ENCODE measurements around the gene ZNF862. TPM values are rescaled to one million over a fixed set of nuclear protein-coding genes. Genes with fewer than 3 reads are reported as not detected.

Gene ZNF862
- total RNA-seq, 1 donor from 2014 or later, result 19.6 TPM

DNA sequence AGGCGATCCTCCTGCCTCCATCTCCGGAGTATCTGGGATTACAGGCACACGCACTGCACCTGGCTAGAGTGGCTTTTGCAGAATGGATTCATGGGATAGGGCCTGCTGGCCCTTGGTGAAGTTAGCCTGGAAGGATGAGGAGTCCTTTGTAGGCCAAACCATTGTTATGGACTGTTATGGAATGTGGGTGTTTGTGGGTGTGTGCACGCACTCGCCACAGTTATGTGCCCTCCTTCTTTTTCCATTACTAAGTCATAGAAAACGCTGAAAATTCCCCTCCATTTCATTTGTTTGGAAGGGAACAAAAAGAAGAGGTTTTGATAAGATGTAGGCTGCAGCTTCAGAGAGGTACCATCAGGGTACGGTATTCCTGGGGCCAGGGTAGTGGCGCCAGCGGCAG is 15.0 kb downstream of the ZNF862 start:
- no peaks in the 10 kb centered on the region for H3K9me3 Mint-ChIP-seq
- H3K27me3 Mint-ChIP-seq (ENCODE audit: low read depth), result no peaks in the 10 kb centered on the region
- no peak for DNase-seq (ENCODE audit: low read depth, low spot score)
- H3K27ac Mint-ChIP-seq (ENCODE audit: unreplicated experiment), result no peak overlapping the region
- peaks cover 31% of the 10 kb centered on the region for H3K4me1 Mint-ChIP-seq
- TF ChIP-seq, protein P1, sequence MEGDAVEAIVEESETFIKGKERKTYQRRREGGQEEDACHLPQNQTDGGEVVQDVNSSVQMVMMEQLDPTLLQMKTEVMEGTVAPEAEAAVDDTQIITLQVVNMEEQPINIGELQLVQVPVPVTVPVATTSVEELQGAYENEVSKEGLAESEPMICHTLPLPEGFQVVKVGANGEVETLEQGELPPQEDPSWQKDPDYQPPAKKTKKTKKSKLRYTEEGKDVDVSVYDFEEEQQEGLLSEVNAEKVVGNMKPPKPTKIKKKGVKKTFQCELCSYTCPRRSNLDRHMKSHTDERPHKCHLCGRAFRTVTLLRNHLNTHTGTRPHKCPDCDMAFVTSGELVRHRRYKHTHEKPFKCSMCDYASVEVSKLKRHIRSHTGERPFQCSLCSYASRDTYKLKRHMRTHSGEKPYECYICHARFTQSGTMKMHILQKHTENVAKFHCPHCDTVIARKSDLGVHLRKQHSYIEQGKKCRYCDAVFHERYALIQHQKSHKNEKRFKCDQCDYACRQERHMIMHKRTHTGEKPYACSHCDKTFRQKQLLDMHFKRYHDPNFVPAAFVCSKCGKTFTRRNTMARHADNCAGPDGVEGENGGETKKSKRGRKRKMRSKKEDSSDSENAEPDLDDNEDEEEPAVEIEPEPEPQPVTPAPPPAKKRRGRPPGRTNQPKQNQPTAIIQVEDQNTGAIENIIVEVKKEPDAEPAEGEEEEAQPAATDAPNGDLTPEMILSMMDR (conservative IDR thresholded peaks at IDR 0.05), result no peak
- H3K4me3 Mint-ChIP-seq, result no peak overlapping the region
- no peaks in the 10 kb centered on the region for H3K36me3 Mint-ChIP-seq (ENCODE audit: low read depth)

DNA sequence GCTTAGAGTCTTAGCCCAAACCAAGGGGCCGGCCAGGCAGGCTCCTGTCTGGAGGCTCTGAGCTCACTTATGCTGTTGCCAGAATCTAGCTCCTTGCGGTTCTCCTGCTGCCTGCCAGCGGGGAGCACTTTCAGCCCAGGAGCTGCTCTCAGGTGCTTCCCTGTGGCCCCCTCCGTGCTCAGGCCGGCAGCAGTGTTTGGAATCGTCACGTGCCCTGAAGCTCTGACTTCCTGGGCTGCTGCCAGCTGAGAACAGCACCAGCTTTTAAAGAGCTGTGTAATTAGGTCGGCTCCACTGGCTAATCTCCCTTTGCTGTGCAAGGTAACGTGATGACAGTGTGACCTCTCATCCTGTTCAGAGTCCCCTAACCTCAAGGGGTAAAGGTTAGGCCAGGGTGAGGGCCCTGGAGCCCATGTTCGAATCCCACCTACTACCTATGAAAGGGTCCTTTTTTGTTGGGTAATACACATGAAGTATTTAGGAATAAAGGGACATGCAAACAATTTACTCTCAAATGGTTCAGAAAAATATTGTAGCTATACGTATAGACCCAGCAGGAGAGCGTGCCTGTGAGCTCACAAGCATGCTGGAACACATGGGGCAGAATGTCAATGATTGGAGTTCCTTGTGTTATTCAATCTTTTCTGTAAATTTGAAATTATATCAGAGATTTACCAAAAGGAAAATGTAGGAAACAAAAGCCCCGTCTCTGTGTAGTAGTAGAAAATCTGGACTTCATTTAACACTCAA is 16.6 kb downstream of the ZNF862 start:
- Mint-ChIP-seq H3K36me3 (ENCODE audit: low read depth) (no peaks in the 10 kb centered on the region), H3K9me3 (no peaks in the 10 kb centered on the region), H3K27me3 (ENCODE audit: low read depth) (no peaks in the 10 kb centered on the region), H3K27ac (ENCODE audit: unreplicated experiment) (peak overlapping the region; percentile 87), H3K4me1 (peaks cover 29% of the 10 kb centered on the region), H3K4me3 (no peak overlapping the region)
- TF ChIP-seq, protein P1 (conservative IDR thresholded peaks at IDR 0.05), result no peak
- DNase-seq (ENCODE audit: low read depth, low spot score), result no peak

DNA sequence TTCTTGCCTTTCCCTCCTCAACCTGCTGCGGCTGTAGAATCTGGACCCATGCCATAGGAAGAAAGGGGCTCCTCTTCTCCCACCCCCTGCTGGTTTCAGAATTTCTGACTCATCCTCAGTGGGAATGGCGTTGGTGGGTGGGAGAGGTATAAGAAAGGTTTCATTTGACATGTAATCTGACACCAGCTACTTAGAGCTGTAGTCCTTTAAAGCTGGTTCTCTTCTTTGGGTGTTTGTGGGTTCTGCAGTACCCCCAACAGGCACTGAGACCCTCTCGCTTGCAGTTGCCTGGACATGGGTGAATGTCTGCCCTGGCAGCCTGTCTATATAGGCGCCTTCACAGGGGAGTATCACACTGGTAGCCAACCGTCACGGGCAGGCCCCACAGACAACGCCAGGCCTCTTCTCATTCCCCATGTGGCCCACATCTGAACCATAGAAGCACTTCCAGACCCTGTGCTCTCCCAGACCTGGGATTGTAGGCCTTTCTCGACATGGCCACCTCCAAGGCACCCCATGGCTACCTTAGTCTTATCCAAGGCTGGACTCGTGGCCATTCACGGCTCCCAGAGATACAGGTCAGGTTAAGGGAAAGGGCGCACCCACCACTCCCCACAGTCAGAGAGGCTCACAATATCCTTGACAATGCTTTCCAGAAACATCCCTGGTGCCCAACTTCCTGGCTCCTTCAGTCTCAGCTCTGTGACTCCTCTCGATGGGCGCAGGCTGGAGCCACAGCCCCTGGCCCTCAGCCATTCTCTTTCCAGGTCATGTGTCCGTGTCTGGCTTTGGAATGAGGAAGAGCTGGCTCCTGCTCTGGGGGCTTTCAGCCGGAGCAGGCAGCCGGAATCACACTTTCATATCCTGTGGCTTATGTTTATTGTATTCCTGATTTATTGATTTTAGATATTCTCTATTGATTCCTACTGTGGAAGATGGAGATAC is 17.5 kb downstream of the ZNF862 start:
- Mint-ChIP-seq H3K4me1 (peaks cover 25% of the 10 kb centered on the region), H3K27me3 (ENCODE audit: low read depth) (no peaks in the 10 kb centered on the region), H3K9me3 (no peaks in the 10 kb centered on the region), H3K36me3 (ENCODE audit: low read depth) (peaks cover 4% of the 10 kb centered on the region), H3K27ac (ENCODE audit: unreplicated experiment) (peak overlapping the region; percentile 35), H3K4me3 (no peak overlapping the region)
- DNase-seq (ENCODE audit: low read depth, low spot score), result no peak
- TF ChIP-seq, protein P1 (conservative IDR thresholded peaks at IDR 0.05), result no peak

DNA sequence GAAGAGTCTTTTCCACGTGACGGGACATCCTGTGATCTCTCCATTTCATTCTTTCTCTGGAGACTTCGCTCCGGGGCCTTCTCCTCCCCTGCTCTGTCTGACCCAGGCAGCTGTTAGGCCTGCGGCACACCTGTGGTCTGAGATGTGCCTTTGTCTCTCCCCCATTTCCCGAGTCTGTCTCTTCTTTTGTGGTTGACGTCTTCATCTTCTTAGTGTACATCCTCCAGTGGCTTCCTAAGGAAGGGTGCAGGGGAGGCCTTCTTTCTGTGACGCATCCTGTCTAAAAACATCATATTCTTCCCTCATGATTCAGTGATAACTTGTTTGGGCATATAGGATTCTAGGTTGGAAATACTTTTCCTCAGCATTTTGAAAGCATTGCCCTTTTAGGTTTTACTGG is 18.4 kb downstream of the ZNF862 start:
- Mint-ChIP-seq H3K4me3 (no peak overlapping the region), H3K36me3 (ENCODE audit: low read depth) (peaks cover 4% of the 10 kb centered on the region), H3K9me3 (no peaks in the 10 kb centered on the region), H3K27ac (ENCODE audit: unreplicated experiment) (no peak overlapping the region), H3K27me3 (ENCODE audit: low read depth) (no peaks in the 10 kb centered on the region), H3K4me1 (peaks cover 25% of the 10 kb centered on the region)
- TF ChIP-seq, protein P1 (conservative IDR thresholded peaks at IDR 0.05), result no peak
- DNase-seq (ENCODE audit: low read depth, low spot score), result no peak

DNA sequence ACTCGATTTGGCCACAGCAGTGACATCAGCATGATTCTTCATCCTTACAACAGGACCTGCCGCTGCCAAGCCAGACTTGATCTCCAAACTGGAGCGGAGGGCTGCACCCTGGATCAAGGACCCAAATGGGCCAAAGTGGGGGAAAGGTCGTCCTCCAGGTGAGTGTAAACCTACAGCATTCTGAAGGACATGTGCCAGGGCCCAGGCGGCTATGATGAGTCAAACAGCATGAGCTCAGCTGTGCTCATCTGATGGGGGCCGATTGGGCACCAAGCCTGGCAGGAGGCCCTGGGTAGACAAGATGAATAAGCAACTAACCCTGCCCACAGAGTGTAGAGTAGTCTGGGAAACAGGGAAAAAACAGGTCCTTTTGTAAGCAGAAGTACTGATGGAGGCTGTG is 21.2 kb downstream of the ZNF862 start:
- H3K36me3 Mint-ChIP-seq (ENCODE audit: low read depth), result peaks cover 4% of the 10 kb centered on the region
- no peak overlapping the region for H3K27ac Mint-ChIP-seq (ENCODE audit: unreplicated experiment)

More for the DNA sequence above, 21.2 kb downstream of the ZNF862 start:
- H3K4me3 Mint-ChIP-seq, result no peak overlapping the region
- H3K4me1 Mint-ChIP-seq, result peaks cover 20% of the 10 kb centered on the region
- no peak for DNase-seq (ENCODE audit: low read depth, low spot score)
- H3K9me3 Mint-ChIP-seq, result no peaks in the 10 kb centered on the region
- no peaks in the 10 kb centered on the region for H3K27me3 Mint-ChIP-seq (ENCODE audit: low read depth)
- TF ChIP-seq, protein P1 (conservative IDR thresholded peaks at IDR 0.05), result no peak

Data from neural crest cell (in vitro differentiated cells).